GOT3 (cell line): ENCODE results near the gene CTNNA3.

Source experiments
- DNase-seq: peaks from one replicate; lab custom pipeline; 2025; ENCODE audit warnings: mixed read lengths; lab: John Stamatoyannopoulos, UW

CTNNA3 gene

DNA sequence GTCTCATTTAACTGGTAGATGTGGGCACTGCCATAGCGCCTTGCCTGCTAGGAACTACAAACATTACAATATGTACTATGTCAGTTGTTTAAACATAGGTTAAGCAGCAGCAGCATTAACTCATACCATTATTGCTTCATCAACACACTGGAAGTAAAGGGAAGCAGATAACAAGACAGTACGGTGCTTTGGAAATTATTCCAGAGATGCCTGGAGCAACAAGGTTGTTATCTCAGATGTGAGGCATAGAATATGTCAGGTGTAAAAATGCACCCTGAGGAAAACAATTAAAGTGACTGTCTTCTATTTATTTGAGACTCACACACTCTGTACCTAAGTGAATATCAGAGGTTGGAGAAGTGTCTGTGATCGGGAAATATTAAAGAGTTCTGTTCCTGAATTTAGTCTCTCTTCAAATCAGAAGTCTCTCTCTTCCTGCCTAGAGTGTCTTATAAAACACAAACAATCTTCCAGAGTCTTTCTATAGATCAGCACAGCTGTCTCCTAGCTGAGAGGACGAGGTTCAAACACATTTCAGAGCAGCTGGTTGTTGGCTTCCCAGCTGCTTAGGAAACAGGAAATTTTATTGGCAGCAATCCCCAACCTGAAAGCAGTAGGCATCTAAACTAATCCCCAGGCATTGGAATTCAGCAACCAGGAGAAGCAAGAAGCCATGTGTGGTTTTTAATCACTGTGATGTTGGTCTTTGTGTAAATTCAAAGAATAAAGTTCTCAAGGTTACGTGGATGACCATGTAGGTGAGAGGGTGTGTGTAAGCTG is 1764.5 kb downstream of the CTNNA3 start:
- DNase-seq: no peak

DNA sequence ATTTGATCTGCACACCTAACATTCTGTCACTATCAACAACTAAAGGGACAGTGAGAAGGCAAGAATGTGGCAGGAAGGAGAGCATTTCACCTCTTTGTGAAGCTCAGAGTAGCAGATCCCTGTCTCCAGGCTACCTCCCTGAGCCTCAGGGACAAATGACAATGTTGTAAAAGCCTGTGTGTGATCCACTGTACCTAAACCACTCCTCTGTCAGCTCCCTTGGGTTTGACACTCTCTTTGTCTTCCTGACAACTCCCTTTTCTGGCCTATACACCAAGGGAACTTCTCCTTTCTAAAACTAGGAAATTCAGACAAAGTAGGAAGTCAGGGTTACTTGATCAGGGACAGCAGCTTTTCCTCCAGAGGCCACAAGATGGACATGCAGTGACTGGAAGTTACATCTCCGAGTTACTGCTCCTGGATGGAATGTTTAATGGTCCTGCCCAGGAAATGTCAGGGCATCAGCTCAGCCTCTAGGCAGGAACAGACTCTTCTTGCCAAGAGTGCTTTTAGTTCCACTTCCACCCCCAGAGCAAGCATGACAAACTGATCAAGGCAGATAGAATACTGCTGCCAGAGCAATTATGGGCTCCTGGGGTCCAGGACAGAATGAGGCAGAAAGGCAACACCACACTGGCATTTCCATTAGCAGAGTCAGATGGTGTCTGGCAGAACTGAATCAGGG is 1784.7 kb downstream of the CTNNA3 start:
- no peak for DNase-seq

DNA sequence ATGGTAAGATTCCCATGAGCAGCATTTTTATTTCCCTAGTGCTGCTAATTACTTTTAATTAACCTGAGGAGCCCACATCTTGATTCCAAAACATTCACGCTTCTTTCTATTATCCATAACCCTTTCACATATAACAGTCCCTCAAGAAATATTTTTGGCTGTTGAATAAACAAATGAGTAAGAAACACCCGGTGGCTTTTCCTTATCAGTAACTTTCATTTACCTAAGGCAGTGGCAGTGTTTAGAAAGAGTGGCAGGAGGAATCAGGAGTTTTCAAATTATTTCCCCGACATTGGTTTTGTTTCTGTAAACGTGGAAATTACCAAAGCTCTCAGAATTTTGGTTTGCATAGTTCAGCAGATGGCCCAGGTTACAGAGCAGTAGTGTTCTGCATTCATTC is 1785.8 kb downstream of the CTNNA3 start:
- DNase-seq: no peak

DNA sequence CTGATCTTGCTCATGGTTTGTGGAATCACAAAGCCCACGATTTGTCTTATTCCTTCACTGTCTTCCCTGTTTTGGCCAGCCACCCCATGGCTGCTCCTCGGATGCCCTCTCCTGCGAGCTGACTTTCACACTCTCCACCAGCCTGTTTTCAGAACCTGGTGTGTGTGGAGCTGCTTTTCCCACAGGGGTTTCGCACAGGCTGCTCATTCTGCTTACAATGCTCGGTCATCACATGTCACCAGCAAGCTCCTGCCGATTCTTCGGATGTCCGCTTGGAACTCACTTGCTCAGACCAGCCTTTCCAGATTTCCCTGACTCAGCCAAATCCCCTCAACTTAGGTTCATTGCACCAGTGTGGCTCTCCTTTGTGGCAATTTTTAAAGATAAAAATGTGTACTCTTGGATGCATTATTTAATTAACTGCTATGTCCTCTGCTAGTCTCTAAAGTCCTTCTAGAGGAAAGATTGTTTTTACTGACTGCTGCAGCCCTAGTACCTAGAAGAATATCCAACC is 1788.7 kb downstream of the CTNNA3 start:
- DNase-seq: no peak

DNA sequence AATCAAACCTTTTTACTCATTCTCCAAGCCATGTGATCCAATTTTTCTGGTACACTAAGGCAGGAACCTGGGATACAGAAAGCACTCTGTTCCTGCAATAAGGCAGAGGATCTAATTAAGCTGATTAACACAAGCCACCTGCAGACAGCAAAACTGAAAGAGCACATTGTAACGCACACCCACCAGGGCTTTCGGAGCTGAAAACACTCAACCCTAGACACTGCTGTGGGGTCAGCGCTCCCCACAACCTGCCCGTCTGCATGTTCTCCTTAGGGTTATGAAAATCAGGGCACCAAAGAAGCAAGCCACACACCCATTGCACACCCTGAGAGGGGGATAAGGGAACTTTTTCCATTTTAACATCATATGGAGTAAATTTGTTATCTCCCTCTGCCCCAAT is 1792.4 kb downstream of the CTNNA3 start:
- DNase-seq: no peak

DNA sequence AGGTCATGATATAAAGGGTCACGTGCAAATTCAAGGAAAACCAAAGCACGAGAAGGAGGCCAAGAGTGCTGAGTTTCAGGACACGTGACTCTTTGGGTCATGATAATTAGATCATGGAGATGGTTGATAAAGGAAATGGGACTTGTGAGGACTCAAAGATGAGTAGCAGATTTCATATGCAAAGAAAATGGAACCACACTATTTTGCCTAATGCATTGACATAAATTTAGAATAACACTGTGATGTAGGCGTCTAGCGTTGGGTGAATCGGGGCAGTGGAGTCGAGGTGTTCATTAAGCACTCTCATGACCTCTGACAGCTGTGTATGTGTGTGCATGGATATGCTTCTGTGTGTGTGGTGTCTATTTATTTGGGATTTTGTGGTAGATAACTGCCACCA is 1795.7 kb downstream of the CTNNA3 start:
- no peak for DNase-seq

DNA sequence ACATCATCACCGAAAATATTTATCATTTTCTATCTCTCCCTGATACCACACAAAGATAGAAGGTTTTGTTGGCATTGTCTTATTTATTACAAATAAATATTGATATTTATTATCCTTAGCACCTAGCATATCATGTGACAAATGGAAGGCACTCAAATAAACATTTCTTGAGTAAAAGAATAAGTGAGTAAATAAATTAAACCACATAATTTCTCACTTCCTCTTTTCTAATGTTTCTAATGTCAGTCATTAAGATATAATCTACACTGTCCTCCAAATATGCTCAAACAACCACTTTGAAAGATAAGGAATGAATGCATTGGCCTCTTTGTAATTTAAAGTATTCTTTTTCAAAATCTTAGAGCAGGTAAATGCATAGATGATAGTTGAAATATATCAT is 1797.9 kb downstream of the CTNNA3 start:
- DNase-seq: no peak

DNA sequence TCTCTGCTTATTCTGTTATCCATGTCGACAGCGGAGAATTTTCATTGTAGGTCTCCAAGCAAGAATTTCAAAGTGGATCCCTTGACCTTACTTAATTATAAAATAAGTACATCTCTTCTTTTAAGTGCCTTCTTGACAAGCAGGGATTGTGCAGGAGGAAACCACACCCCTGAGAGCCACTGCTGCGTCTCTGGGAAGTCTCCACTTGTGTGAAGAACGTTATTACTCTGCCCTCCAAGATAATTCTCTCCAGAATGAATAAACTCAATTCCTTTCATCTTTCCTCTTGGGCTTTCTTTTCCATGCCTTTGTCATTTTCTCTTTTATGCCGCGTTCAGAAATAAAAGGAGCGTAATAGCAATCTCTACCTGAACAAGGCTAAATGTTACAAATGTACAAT is 1801.0 kb downstream of the CTNNA3 start:
- no peak for DNase-seq

DNA sequence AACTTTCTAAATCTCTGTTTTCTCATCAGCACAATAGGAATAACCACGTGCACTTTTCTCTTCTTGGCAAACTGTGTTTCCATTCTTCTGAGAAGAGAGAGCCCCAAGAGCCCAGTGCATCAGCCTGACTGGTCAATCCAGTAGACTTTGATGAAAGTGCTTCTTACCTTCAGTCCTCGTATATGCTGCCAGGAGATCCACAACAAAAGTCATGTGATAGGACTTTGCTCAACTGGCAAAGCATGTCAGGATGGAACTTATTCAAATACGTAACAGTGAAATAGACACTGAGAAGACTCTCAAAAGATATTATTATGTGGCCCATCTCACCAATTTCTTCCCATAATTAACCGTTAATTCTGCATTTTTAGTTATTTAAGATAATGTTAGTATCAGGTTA is 1801.6 kb downstream of the CTNNA3 start:
- no peak for DNase-seq

DNA sequence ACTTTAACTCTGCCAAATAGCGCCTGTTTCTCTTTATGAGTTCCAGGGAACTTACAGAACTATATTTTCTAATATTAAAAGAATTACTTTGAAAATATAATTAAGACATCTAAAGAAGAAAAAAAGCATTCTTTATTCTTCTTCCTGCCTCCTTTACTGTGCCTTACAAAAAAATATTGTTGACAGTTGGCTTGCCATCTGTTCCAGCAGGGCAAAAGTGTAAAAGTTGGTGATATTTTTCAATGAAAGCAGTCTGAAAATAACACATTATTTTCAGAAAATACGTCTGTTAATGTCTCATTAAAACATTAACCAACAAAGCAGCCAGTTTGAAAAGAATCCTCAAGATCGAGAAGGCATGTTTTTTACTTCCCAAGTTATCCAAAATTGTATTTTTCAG is 1802.3 kb downstream of the CTNNA3 start:
- no peak for DNase-seq

DNA sequence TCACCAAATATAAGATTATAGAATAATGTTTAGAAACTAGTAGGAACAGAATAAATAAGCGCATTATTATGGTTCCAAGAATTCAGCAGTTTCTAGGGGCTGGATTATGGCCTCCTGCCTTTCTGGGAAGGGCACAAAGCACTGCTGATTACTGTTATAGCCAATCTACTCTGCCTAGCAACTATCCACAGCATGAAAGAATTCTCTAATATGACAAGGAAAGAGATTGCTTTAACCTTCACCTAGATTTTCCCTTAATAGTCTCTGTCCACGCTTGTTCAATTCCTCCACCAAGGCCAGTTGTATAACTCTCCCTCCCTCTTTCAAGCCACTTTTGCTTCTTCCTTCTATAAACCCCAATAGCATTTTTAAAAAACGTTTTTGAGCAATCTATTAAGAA is 1803.7 kb downstream of the CTNNA3 start:
- no peak for DNase-seq

DNA sequence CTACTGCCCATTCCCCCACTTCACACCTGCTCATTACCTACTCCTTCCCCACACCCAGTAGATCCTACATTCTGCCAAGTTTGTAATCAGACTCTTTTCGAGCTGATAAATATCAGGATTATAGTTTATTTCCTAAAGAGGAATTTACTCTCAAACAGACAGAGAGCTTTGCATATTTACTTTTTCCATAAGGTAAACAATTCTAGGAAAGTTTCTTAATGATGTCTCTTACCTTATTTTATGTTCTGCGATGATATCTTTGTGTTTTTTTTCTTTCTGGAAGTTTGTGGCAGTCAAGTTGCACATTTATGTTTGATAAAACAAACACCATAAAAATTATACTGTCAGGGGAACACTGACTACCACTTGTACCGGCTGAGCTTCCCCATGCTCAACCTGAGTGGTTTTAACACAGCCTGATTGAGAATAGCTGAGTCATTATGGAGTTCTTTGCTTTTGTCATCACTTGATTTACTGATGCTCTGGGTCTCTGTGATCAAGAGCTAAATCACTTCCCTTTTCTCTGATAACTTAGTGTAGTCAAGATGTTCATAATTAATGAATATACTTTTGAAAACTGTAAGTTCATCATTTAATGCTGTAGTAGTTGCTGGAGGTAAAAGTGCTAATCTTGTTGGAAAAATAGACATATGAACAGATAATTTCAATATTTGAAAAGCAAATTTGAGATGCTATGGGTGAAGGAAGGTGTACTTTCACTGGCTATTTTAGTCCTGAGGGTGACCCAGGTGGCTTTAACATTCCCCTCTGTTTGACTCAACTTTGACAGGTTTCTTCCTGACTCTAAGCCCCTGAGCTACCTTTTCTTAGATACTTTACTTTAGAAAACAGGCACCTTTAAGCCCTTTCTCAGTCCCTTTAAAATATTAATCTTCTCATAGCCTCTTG is 1804.7 kb downstream of the CTNNA3 start:
- DNase-seq: no peak

DNA sequence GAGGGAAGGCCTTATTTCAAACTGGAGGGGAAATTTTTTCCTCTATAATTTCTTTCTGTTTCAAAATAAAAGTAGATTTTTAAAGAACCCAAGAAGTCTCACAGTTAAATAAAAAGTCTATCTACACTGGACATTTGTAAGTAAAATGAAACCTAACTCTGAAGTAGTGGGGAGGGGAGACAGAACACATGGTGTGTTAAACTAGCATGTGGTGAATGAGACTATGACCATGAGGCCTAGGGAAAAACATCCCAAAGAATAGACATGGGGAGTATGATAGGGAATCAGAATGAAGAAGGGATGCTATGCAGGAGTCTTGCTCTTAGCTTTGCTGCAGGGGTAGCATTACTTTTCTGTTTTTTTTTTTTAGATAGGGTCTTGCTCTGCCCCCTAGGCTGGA is 1831.5 kb downstream of the CTNNA3 start:
- DNase-seq: no peak

DNA sequence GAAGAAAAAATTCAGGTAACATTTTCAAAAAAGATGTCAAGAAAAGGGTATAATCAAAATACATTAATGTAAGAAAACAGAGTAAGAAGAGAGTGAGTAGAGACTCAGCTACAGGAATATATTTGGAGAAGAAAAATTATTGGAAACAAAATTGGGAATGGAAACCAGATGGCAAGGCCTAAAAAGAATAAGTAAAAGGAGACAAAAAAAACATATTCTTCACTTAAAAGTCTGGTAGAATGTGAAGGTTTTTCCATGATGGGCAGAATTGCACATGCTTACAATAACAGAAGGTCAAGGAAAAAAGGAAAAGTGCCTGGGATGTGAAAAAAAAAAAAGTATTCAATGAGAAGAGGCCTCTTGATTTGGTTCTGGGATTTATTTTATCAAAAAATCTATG is 1832.0 kb downstream of the CTNNA3 start:
- DNase-seq: no peak
